Neural crest cell (in vitro differentiated cells): ENCODE measurements around the gene DACH1. TPM values are rescaled to one million over a fixed set of nuclear protein-coding genes. Genes with fewer than 3 reads are reported as not detected.

ENCODE experiments used
- DNase-seq: peaks from one replicate; pipeline ENCODE4 v3.0.0; 2021; ENCODE audit warnings: low read depth, mixed read lengths, low spot score
- H3K27ac Mint-ChIP-seq: one replicate; pipeline ENCODE4 v1.8.0; 2021; ENCODE audit warnings: mild to moderate bottlenecking, mixed read lengths; ENCODE audit not compliant: unreplicated experiment
- H3K27me3 Mint-ChIP-seq: 2 replicates; pipeline ENCODE4 v1.8.0; 2021; ENCODE audit warnings: low read depth, mild to moderate bottlenecking, mixed read lengths
- H3K36me3 Mint-ChIP-seq: 2 replicates; pipeline ENCODE4 v1.8.0; 2021; ENCODE audit warnings: low read depth, mild to moderate bottlenecking, mixed read lengths
- H3K4me1 Mint-ChIP-seq: 2 replicates; pipeline ENCODE4 v1.8.0; 2021; ENCODE audit warnings: mixed read lengths
- H3K4me3 Mint-ChIP-seq: one replicate; pipeline ENCODE4 v1.8.0; 2021; ENCODE audit warnings: mild to moderate bottlenecking, mixed read lengths
- H3K9me3 Mint-ChIP-seq: 2 replicates; pipeline ENCODE4 v1.8.0; 2021; ENCODE audit warnings: mixed read lengths
- CTCF ChIP-seq: fragments of 200-600 bp; sonication (generic); conservative IDR thresholded peaks from 2 replicates; pipeline ENCODE4 v1.5.0; 2021; ENCODE audit warnings: antibody characterized with exemption, mild to moderate bottlenecking
- total RNA-seq: library from RNA; stranded (reverse); gene quantifications from 2 replicates; pipeline ENCODE4 v1.2.1, GENCODE V29; 2021

The DACH1 gene
- total RNA-seq, 1 donor from 2014 or later, result 23.7 TPM

- Mint-ChIP-seq H3K4me1 (peaks cover 15% of the 10 kb centered on the region), H3K9me3 (no peaks in the 10 kb centered on the region), H3K27ac (no peak overlapping the region), H3K4me3 (no peak overlapping the region), H3K27me3 (no peaks in the 10 kb centered on the region), H3K36me3 (no peaks in the 10 kb centered on the region)
- TF ChIP-seq CTCF, result no peak
- DNase-seq, result no peak
These were observed 248.8 kb downstream of the DACH1 start for GRCh38 chr13:71618159-71618558.

- DNase-seq, result no peak
- Mint-ChIP-seq H3K4me3 (no peak overlapping the region), H3K27me3 (no peaks in the 10 kb centered on the region), H3K4me1 (peaks cover 15% of the 10 kb centered on the region), H3K27ac (no peak overlapping the region), H3K9me3 (no peaks in the 10 kb centered on the region), H3K36me3 (peaks cover 4% of the 10 kb centered on the region)
- no peak for TF ChIP-seq CTCF
These were observed 249.7 kb downstream of the DACH1 start for GRCh38 chr13:71617265-71617664.

GRCh38 chr13:71613066-71613745 is 253.8 kb downstream of the DACH1 start:
- H3K9me3 Mint-ChIP-seq, result no peaks in the 10 kb centered on the region
- H3K36me3 Mint-ChIP-seq, result peaks cover 4% of the 10 kb centered on the region
- no peak overlapping the region for H3K27ac Mint-ChIP-seq
- no peak for DNase-seq
- H3K4me3 Mint-ChIP-seq, result no peak overlapping the region
- no peak for TF ChIP-seq CTCF
- H3K4me1 Mint-ChIP-seq, result no peaks in the 10 kb centered on the region
- H3K27me3 Mint-ChIP-seq, result no peaks in the 10 kb centered on the region

- Mint-ChIP-seq H3K9me3 (no peaks in the 10 kb centered on the region), H3K4me1 (no peaks in the 10 kb centered on the region), H3K36me3 (peaks cover 4% of the 10 kb centered on the region), H3K4me3 (no peak overlapping the region), H3K27ac (no peak overlapping the region), H3K27me3 (no peaks in the 10 kb centered on the region)
- no peak for TF ChIP-seq CTCF
- DNase-seq, result no peak
These were observed 255.7 kb downstream of the DACH1 start for GRCh38 chr13:71611292-71611691.

- H3K27me3 Mint-ChIP-seq, result no peaks in the 10 kb centered on the region
- no peaks in the 10 kb centered on the region for H3K4me1 Mint-ChIP-seq
- DNase-seq, result no peak
- peaks cover 4% of the 10 kb centered on the region for H3K36me3 Mint-ChIP-seq
- no peaks in the 10 kb centered on the region for H3K9me3 Mint-ChIP-seq
- TF ChIP-seq CTCF, result no peak
- no peak overlapping the region for H3K4me3 Mint-ChIP-seq
- H3K27ac Mint-ChIP-seq, result no peak overlapping the region
These were observed 256.1 kb downstream of the DACH1 start for GRCh38 chr13:71610876-71611275.
